HG03558 (cell line): ENCODE data around the gene KRT79.

ENCODE experiments used
- ATAC-seq: cut with Tn5 transposase; IDR thresholded peaks from one replicate; pipeline ENCODE4 v1.9.1; 2021; ENCODE audit warnings: moderate number of reproducible peaks; ENCODE audit not compliant: unreplicated experiment; ENCODE audit errors: extremely low read depth

KRT79 gene

GRCh38 chr12:52777566-52777965 is 56.5 kb downstream of the KRT79 start:
- ATAC-seq = no peak

- ATAC-seq = no peak
Observed at GRCh38 chr12:52776913-52777395, 57.2 kb downstream of the KRT79 start, which contains the start of gene KRT76. TSS of gene KRT76 (minus strand) at chr12:52777345. CDS start at chr12:52777291, 54 bp downstream.

GRCh38 chr12:52776435-52776834 is 57.7 kb downstream of the KRT79 start:
- no peak for ATAC-seq

DNA sequence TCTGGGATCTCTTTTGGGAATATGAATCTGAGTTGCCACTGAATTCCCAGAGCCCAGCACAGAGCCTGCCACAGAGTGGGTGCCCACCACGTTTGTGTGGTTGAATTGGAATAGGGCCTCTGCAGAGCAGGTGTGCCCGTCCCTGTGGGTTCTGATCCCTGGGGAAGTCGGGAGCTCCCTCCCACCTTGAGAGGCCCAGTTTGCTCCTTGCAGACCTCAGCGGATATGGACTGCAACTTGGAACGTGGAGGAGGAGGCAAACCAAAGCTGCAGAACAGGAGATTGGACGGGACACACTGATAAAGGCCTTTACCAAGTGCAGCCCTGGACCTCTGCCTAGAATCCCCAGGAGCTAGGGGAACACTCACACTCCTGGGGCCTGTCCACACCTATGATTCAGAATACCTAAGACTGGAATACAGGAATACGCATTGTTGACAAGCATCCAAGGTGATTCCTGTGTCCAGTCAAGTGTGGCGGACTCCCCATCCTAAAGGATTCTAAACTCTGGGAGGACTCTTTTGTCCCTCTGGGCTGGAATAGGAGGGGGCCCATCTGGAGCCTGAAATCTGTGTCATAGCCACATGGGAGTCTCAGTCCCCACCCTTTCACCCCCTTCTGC is 59.4 kb downstream of the KRT79 start:
- ATAC-seq = no peak

DNA sequence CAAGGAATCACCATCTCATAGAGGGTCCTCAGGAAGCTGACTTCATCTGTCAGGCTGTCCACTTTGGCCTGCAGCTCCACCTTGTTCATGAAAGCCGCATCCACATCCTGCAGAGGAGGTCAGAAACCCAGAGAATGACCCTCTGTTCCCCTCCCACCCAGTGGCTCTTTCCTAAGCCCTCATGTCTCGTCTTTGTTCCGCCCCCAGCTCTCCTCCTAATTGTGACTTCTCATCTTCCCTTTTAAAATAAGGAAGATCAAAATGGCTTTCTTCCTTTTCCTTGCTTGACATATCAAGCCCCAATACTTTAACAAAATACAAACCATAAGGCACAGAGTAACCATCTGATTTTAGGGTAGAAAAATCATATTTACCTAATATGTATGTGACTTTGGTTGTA is 61.3 kb downstream of the KRT79 start:
- ATAC-seq = no peak

DNA sequence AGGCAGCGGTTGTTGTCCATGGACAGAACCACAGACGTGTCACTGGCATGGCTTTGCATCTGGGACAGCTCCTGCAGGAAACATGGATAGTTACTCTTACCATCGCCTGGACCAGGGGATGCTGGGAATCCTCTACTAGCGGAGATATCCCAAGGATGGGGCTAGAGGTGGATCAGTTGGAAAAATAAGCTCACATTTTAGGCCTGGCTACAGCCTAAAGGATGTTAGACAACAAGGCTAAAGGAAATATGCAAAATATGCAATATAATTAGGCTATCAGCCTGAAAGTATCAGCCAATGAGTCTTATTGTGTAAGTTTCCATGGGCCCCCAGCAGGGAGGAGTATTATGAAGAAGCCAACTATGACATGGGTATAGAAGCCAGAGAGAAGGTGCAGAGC is 61.9 kb downstream of the KRT79 start:
- no peak for ATAC-seq

- ATAC-seq = no peak
Observed at GRCh38 chr12:52771505-52771904, 62.6 kb downstream of the KRT79 start.
